IMR-90 (cell line): ENCODE results near the gene NPL. TPM values are rescaled to one million over a fixed set of nuclear protein-coding genes. Genes with fewer than 3 reads are reported as not detected.
A peak's percentile ranks its signal among the peaks of the same experiment; 100 is the strongest.

Source experiments
- ATAC-seq: fragments of 200-7000 bp; cut with Tn5 transposase; 2 replicates; pipeline ENCODE4 v1.9.1; 2020; ENCODE audit warnings: low read depth, mild to moderate bottlenecking, moderate library complexity
- BruUV-seq: library from RNA; stranded (reverse); fragments of 400-500 nt; replicated peaks from 2 replicates; lab custom pipeline; 2021; lab: Mats Ljungman, UMichigan
- CTCF ChIA-PET: fragments of 300-600 bp; formaldehyde crosslinking; extraction: SDS; loops from one replicate; lab custom pipeline; 2021; ENCODE audit warnings: antibody characterized with exemption; lab: Yijun Ruan, JAX
- POLR2A ChIA-PET: fragments of 300-600 bp; sonication (Branson Sonifier 250); formaldehyde crosslinking; loops from one replicate; lab custom pipeline; 2022; ENCODE audit warnings: antibody characterized with exemption; ENCODE audit not compliant: unreplicated experiment; lab: Charles Lee
- DNase-seq: peaks from one replicate; pipeline ENCODE4 v3.0.0; 2013
- H2AFZ ChIP-seq: replicated peaks from 2 replicates; pipeline ENCODE3; 2013; ENCODE audit warnings: low read length, mild to moderate bottlenecking; ENCODE audit not compliant: poor library complexity
- H2AK5ac ChIP-seq: 2 replicates; pipeline ENCODE4 v1.6.1; 2013; ENCODE audit warnings: low read depth, low read length, inconsistent platforms
- H2AK9ac ChIP-seq: replicated peaks from 2 replicates; pipeline ENCODE3; 2013; ENCODE audit warnings: mild to moderate bottlenecking, low read depth, low read length, moderate library complexity; ENCODE audit not compliant: poor library complexity
- H2BK120ac ChIP-seq: 2 replicates; pipeline ENCODE4 v1.6.1; 2013; ENCODE audit warnings: low read depth, low read length, inconsistent platforms
- H2BK15ac ChIP-seq: 3 replicates; pipeline ENCODE4 v1.6.1; 2013; ENCODE audit warnings: low read depth, low read length, inconsistent platforms
- H2BK20ac ChIP-seq: 2 replicates; pipeline ENCODE4 v1.6.1; 2013; ENCODE audit warnings: low read depth, mild to moderate bottlenecking, inconsistent platforms, low read length, moderate library complexity
- H2BK5ac ChIP-seq: 2 replicates; pipeline ENCODE4 v1.6.1; 2013; ENCODE audit warnings: mild to moderate bottlenecking, low read depth, low read length, inconsistent platforms; ENCODE audit not compliant: poor library complexity, severe bottlenecking
- H3K14ac ChIP-seq: replicated peaks from 2 replicates; pipeline ENCODE4 v1.6.1; 2013; ENCODE audit warnings: low read depth, low read length, inconsistent platforms
- H3K18ac ChIP-seq: 2 replicates; pipeline ENCODE4 v1.6.1; 2013; ENCODE audit warnings: low read depth, low read length, control low read depth
- H3K23ac ChIP-seq: 2 replicates; pipeline ENCODE4 v1.6.1; 2013; ENCODE audit warnings: low read depth, low read length, inconsistent platforms
- H3K27ac ChIP-seq: 2 replicates; pipeline ENCODE4 v1.5.1; 2013; ENCODE audit warnings: mild to moderate bottlenecking, control low read depth, low read length; ENCODE audit not compliant: insufficient read depth
- H3K27me3 ChIP-seq: 2 replicates; pipeline ENCODE4 v1.6.1; 2013; ENCODE audit warnings: low read length; ENCODE audit not compliant: control insufficient read depth, insufficient read depth
- H3K36me3 ChIP-seq: 2 replicates; pipeline ENCODE4 v1.6.1; 2013; ENCODE audit warnings: low read length, mixed read lengths; ENCODE audit not compliant: control insufficient read depth, insufficient read depth
- H3K4ac ChIP-seq: 2 replicates; pipeline ENCODE4 v1.6.1; 2013; ENCODE audit warnings: low read depth, low read length, inconsistent platforms
- H3K4me1 ChIP-seq: 2 replicates; pipeline ENCODE4 v1.6.1; 2013; ENCODE audit warnings: low read length, mixed read lengths; ENCODE audit not compliant: control insufficient read depth, insufficient read depth
- H3K4me2 ChIP-seq: 2 replicates; pipeline ENCODE4 v1.6.1; 2013; ENCODE audit warnings: low read depth, mild to moderate bottlenecking, control low read depth, low read length, moderate library complexity
- H3K4me3 ChIP-seq: 2 replicates; pipeline ENCODE4 v1.5.1; 2013; ENCODE audit warnings: low read depth, mild to moderate bottlenecking, control low read depth, low read length, moderate library complexity; ENCODE audit not compliant: insufficient read depth
- H3K56ac ChIP-seq: 2 replicates; pipeline ENCODE4 v1.6.1; 2013; ENCODE audit warnings: low read length, inconsistent platforms; ENCODE audit not compliant: insufficient read depth; ENCODE audit errors: extremely low read depth
- H3K79me1 ChIP-seq, 2 experiments: 2 replicates each; pipeline ENCODE4 v1.6.1; 2013; ENCODE audit warnings: low read length in 2 of 2, inconsistent platforms in 1 of 2, low read depth in 1 of 2
- H3K9ac ChIP-seq: 2 replicates; pipeline ENCODE4 v1.6.1; 2013; ENCODE audit warnings: low read depth, low read length, control low read depth
- H3K9me1 ChIP-seq: 2 replicates; pipeline ENCODE4 v1.6.1; 2013; ENCODE audit warnings: low read length, inconsistent platforms; ENCODE audit not compliant: insufficient read depth
- H3K9me3 ChIP-seq: 2 replicates; pipeline ENCODE4 v1.6.1; 2013; ENCODE audit warnings: low read length; ENCODE audit not compliant: control insufficient read depth, insufficient read depth
- H4K20me1 ChIP-seq: 2 replicates; pipeline ENCODE4 v1.6.1; 2013; ENCODE audit warnings: low read length, inconsistent platforms; ENCODE audit not compliant: insufficient read depth
- H4K5ac ChIP-seq: 2 replicates; pipeline ENCODE4 v1.6.1; 2013; ENCODE audit warnings: mild to moderate bottlenecking, low read depth, low read length, control low read depth
- H4K8ac ChIP-seq, 2 experiments: 2 replicates each; pipeline ENCODE4 v1.6.1; 2013; ENCODE audit warnings: low read depth in 2 of 2, low read length in 2 of 2, control low read depth in 1 of 2, inconsistent platforms in 1 of 2
- H4K91ac ChIP-seq: 2 replicates; pipeline ENCODE4 v1.6.1; 2013; ENCODE audit warnings: low read depth, low read length, inconsistent platforms; ENCODE audit not compliant: insufficient read depth
- CHD1 ChIP-seq: IDR thresholded peaks from 2 replicates; pipeline ENCODE4 v1.6.1; 2012; ENCODE audit warnings: low read depth, low read length, improper control_type of control experiment
- CTCF ChIP-seq: conservative IDR thresholded peaks from 2 replicates; pipeline ENCODE4 v1.5.1; 2012; ENCODE audit warnings: mild to moderate bottlenecking, low read depth, low read length, improper control_type of control experiment
- ELK1 ChIP-seq: fragments of 150-350 bp; IDR thresholded peaks from 2 replicates; pipeline ENCODE4 v1.6.1; 2016; ENCODE audit warnings: low read depth, mild to moderate bottlenecking, low read length, moderate library complexity, borderline replicate concordance
- MAFK ChIP-seq: IDR thresholded peaks from 2 replicates; pipeline ENCODE4 v1.6.1; 2012; ENCODE audit warnings: low read depth, low read length, improper control_type of control experiment
- MAZ ChIP-seq: IDR thresholded peaks from 2 replicates; pipeline ENCODE4 v1.6.1; 2012; ENCODE audit warnings: low read depth, mild to moderate bottlenecking, low read length, improper control_type of control experiment, moderate library complexity, borderline replicate concordance
- NFE2L2 ChIP-seq: fragments of 150-350 bp; IDR thresholded peaks from 2 replicates; pipeline ENCODE4 v1.6.1; 2016; ENCODE audit warnings: low read depth, mild to moderate bottlenecking, low read length
- SMC3 ChIP-seq: fragments of 150-350 bp; IDR thresholded peaks from 2 replicates; pipeline ENCODE4 v1.6.1; 2016; ENCODE audit warnings: low read depth, mild to moderate bottlenecking, antibody characterized with exemption, low read length, moderate library complexity
- WGBS, 2 experiments: methylation state at CpG; one replicate each; pipeline versions ENCODE4 v1.1.5 to v1.1.7; 2013; ENCODE audit warnings: missing lambda C conversion rate in 2 of 2; ENCODE audit not compliant: insufficient read length in 1 of 2; ENCODE audit errors: extremely low coverage in 2 of 2; 5-methylcytosine and 5-hydroxymethylcytosine counted together
- dilution Hi-C: fragments of 300-500 bp; cut with HindIII; formaldehyde crosslinking; loops from one replicate; pipeline ENCODE4 v1.14.3; 2018; ENCODE audit warnings: low sequenced_read_pairs; ENCODE audit not compliant: unreplicated experiment
- in situ Hi-C: fragments of 300-500 bp; cut with MboI; formaldehyde crosslinking; loops from 3 replicates; pipeline ENCODE4 v1.14.3; 2019; ENCODE audit warnings: low sequenced_read_pairs, inconsistent platforms, mixed read lengths
- intact Hi-C: fragments of 100-400 bp; cut with micrococcal nuclease; formaldehyde crosslinking; loops from 2 replicates; pipeline ENCODE4 v1.10.0; 2022
- polyA plus RNA-seq, 3 experiments: library from polyadenylated mRNA; depleted of rRNA; stranded (reverse); fragments of >200 nt; gene quantifications; 2 replicates each; pipeline ENCODE4 v1.2.3, GENCODE V29; 2012; ENCODE audit warnings: low replicate concordance in 1 of 3
- total RNA-seq: library from RNA; depleted of rRNA; stranded (reverse); fragments of >200 nt; gene quantifications from 2 replicates; pipeline ENCODE4 v1.2.3, GENCODE V29; 2012

NPL gene
- total and polyA plus RNA-seq, 2 of the 4 experiments (the other 2 are of a cell fraction), result 0.36 to 0.68 TPM

- Histone ChIP-seq H3K4me1 (peaks cover 4% of the 10 kb centered on the region; the same call in 1 of the 2 replicates), H2BK20ac (no peak overlapping the region), H3K79me1 (peaks cover 24 to 29% of the 10 kb centered on the region in 2 experiments), H3K4ac (no peak overlapping the region), H3K9me1 (no peaks in the 10 kb centered on the region), H3K9me3 (no peaks in the 10 kb centered on the region), H3K56ac (no peak overlapping the region), H3K27me3 (no peaks in the 10 kb centered on the region), H4K8ac (no peak overlapping the region), H3K9ac (no peak overlapping the region), H2BK15ac (no peak overlapping the region), H4K91ac (no peak overlapping the region), H3K4me2 (no peak overlapping the region), H2AK9ac (no peak overlapping the region), H3K23ac (no peak overlapping the region), H3K27ac (no peak overlapping the region), H2BK5ac (no peak overlapping the region), H2AK5ac (no peak overlapping the region), H2BK120ac (no peak overlapping the region), H4K5ac (no peak overlapping the region), H2AFZ (no peak overlapping the region), H4K20me1 (peaks cover 14% of the 10 kb centered on the region; the same call in 1 of the 2 replicates), H3K18ac (no peak overlapping the region), H3K36me3 (peaks cover 54% of the 10 kb centered on the region), H3K4me3 (no peak overlapping the region), H3K14ac (no peak overlapping the region)
- in situ Hi-C loops (no loop called here), intact Hi-C loops (loop anchor here (5.0 kb wide), 1 partner anchor 255 kb away; no protein-coding TSS in a partner anchor), dilution Hi-C loops (no loop called here)
- no TSS peak for BruUV-seq
- ChIA-PET POLR2A (no interaction called here), CTCF (no interaction called here)
- WGBS, 2 experiments, result no CpG with 5 or more reads among the region's 2 CpGs
- peak; percentile 60 for ATAC-seq
- peak; percentile 88 for DNase-seq
- TF ChIP-seq CTCF (no peak), CHD1 (no peak), MAZ (no peak), SMC3 (no peak), ELK1 (no peak), NFE2L2 (no peak), MAFK (no peak)
Measured at GRCh38 chr1:182861994-182862393, 72.4 kb downstream of the NPL start.
